ENCODE data around the gene FLT3. TPM values are rescaled to one million over a fixed set of nuclear protein-coding genes. Genes with fewer than 3 reads are reported as not detected.
"Not testable (repeated sequence)": the region's sequence is repeated elsewhere in the genome, so short reads cannot be mapped to it uniquely, and the experiment has no call there.

FLT3 gene
- total RNA-seq, 1 donor from 2014 or later = 0.07 TPM

DNA sequence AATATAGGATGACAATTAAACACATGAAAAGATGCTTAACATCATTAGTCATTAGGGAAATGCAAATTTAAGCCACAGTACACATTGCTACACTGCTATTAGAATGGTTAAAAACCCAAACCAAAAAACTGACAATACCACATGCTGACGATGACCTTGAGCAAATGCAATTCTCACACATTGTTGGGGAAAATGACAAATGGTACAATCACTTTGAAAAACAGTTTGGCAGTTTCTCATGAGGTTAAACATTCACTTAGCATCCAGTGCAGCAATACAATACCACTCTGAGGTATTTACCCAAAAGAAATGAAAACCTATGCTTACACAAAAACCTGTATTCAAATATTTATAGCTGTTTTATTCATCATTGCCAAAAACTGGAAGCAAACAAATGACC is 11.3 kb downstream of the FLT3 start:
- TF ChIP-seq, protein P1, sequence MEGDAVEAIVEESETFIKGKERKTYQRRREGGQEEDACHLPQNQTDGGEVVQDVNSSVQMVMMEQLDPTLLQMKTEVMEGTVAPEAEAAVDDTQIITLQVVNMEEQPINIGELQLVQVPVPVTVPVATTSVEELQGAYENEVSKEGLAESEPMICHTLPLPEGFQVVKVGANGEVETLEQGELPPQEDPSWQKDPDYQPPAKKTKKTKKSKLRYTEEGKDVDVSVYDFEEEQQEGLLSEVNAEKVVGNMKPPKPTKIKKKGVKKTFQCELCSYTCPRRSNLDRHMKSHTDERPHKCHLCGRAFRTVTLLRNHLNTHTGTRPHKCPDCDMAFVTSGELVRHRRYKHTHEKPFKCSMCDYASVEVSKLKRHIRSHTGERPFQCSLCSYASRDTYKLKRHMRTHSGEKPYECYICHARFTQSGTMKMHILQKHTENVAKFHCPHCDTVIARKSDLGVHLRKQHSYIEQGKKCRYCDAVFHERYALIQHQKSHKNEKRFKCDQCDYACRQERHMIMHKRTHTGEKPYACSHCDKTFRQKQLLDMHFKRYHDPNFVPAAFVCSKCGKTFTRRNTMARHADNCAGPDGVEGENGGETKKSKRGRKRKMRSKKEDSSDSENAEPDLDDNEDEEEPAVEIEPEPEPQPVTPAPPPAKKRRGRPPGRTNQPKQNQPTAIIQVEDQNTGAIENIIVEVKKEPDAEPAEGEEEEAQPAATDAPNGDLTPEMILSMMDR (IDR thresholded peaks at IDR 0.05) = no peak
- no peaks in the 10 kb centered on the region for H3K36me3 Mint-ChIP-seq (ENCODE audit: low read depth)
- ChIA-PET CTCF (no interaction called here), POLR2A (no interaction called here)
- peaks cover 6% of the 10 kb centered on the region for H3K4me1 Mint-ChIP-seq
- H3K27me3 Mint-ChIP-seq = no peaks in the 10 kb centered on the region
- no peaks in the 10 kb centered on the region for H3K9me3 Mint-ChIP-seq
- ATAC-seq (ENCODE audit: low read depth) = no peak
- no peak overlapping the region for H3K27ac Mint-ChIP-seq
- intact Hi-C loops (cut with micrococcal nuclease) = no loop called here
- DNase-seq = no peak
- no peak overlapping the region for H3K4me3 Mint-ChIP-seq

DNA sequence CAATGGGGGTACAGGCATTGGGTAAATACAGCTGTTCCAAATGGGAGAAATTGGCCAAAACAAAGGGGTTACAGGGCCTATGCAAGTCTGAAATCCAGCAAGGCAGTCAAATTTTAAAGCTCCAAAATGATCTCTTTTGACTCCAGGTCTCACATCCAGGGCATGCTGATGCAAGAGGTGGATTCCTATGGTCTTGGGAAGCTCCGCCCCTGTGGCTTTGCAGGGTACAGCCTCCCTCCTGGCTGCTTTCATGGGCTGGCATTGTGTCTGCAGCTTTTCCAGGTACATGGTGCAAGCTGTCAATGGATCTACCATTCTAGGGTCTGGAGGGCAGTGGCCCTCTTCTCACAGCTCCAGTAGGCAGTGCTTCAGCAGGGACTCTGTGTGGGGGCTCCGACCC is 22.6 kb downstream of the FLT3 start:
- H3K27ac Mint-ChIP-seq; intact Hi-C loops (cut with micrococcal nuclease); H3K9me3 Mint-ChIP-seq; H3K4me3 Mint-ChIP-seq; POLR2A ChIA-PET; ATAC-seq (ENCODE audit: low read depth); H3K36me3 Mint-ChIP-seq (ENCODE audit: low read depth); H3K4me1 Mint-ChIP-seq; DNase-seq; H3K27me3 Mint-ChIP-seq; CTCF ChIA-PET: not testable (repeated sequence)

DNA sequence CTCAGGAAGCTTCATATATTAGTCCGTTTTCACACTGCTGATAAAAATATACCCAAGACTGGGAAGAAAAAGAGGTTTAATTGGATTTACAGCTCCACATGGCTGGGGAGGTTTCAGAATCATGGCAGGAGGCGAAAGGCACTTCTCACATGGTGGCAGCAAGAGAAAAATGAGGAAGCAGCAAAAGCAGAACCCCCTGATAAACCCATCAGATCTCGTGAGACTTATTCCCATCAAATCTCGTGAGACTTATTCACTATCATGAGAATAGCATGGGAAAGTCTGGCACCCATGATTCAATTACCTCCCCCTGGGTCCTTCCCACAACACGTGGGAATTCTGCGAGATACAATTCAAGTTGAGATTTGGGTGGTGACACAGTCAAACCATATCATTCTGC is 23.1 kb downstream of the FLT3 start:
- TF ChIP-seq, protein P1 (IDR thresholded peaks at IDR 0.05) = no peak
- intact Hi-C loops (cut with micrococcal nuclease) = no loop called here
- DNase-seq = no peak
- POLR2A ChIA-PET = no interaction called here
- no peak overlapping the region for H3K4me3 Mint-ChIP-seq
- H3K27ac Mint-ChIP-seq = no peak overlapping the region
- H3K4me1 Mint-ChIP-seq = peaks cover 1% of the 10 kb centered on the region
- H3K36me3 Mint-ChIP-seq (ENCODE audit: low read depth) = no peaks in the 10 kb centered on the region
- CTCF ChIA-PET = interaction anchor here (1.1 kb wide), 1 partner anchor 9 kb away, joined by 3 read pairs; no protein-coding TSS in a partner anchor
- ATAC-seq (ENCODE audit: low read depth) = no peak
- peaks cover 8% of the 10 kb centered on the region for H3K9me3 Mint-ChIP-seq
- no peaks in the 10 kb centered on the region for H3K27me3 Mint-ChIP-seq

DNA sequence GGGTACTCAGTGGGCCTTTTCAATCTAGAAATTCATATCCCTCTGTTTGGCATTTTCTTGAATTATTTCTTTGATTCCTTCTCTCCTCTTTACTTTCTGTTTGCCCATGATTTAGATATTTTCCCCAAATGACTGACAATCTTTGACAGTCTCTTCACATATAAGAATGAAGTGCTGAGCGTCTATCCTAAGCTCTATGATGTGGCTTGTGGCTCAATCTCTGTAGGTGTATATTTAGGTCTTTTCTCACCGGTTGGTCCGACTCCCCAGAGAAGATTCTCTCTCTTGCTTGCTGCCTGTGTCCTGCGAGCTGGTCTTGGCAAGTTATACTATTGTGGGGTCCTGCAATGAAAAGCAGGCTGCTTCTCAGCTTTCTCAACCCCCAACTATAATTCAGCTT is 29.0 kb downstream of the FLT3 start:
- no peak for DNase-seq
- intact Hi-C loops (cut with micrococcal nuclease) = no loop called here
- no peak for ATAC-seq (ENCODE audit: low read depth)
- H3K27me3 Mint-ChIP-seq = no peaks in the 10 kb centered on the region
- ChIA-PET POLR2A (no interaction called here), CTCF (no interaction called here)
- no peaks in the 10 kb centered on the region for H3K4me1 Mint-ChIP-seq
- no peaks in the 10 kb centered on the region for H3K36me3 Mint-ChIP-seq (ENCODE audit: low read depth)
- no peaks in the 10 kb centered on the region for H3K9me3 Mint-ChIP-seq
- H3K27ac Mint-ChIP-seq = no peak overlapping the region
- TF ChIP-seq, protein P1 (IDR thresholded peaks at IDR 0.05) = no peak
- H3K4me3 Mint-ChIP-seq = no peak overlapping the region

DNA sequence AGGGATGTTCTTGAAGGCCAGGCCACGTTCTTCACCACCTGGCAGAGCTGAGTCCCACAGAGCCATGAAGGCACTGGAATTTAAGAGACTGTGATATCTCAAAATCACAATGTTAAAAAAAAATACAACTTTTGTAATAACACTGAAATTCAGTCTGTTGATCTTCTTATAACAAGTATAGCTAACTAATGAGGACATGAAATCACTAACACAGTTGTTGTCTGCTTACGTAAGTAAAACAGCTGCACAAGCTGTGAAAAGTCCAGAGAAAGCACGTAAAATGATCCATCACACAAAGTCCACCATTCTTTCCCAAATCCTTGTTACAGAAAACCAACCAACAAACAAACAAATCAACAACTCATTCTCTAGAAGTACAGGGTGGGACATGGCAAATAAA is 32.9 kb downstream of the FLT3 start:
- H3K9me3 Mint-ChIP-seq = no peaks in the 10 kb centered on the region
- no peaks in the 10 kb centered on the region for H3K27me3 Mint-ChIP-seq
- no peak overlapping the region for H3K4me3 Mint-ChIP-seq
- H3K27ac Mint-ChIP-seq = no peak overlapping the region
- ATAC-seq (ENCODE audit: low read depth) = no peak
- TF ChIP-seq, protein P1 (IDR thresholded peaks at IDR 0.05) = no peak
- ChIA-PET CTCF (interaction anchor here (1.0 kb wide), 1 partner anchor 83 kb away, joined by 3 read pairs; no protein-coding TSS in a partner anchor), POLR2A (no interaction called here)
- intact Hi-C loops (cut with micrococcal nuclease) = no loop called here
- H3K4me1 Mint-ChIP-seq = no peaks in the 10 kb centered on the region
- DNase-seq = no peak
- H3K36me3 Mint-ChIP-seq (ENCODE audit: low read depth) = no peaks in the 10 kb centered on the region
